HG03159 (cell line): Measurements from ENCODE around the gene USP17L5.
"Not testable (repeated sequence)": the region's sequence is repeated elsewhere in the genome, so short reads cannot be mapped to it uniquely, and the experiment has no call there.

Source experiments
- ATAC-seq: cut with Tn5 transposase; IDR thresholded peaks from one replicate; pipeline ENCODE4 v1.9.1; 2021; ENCODE audit warnings: mild to moderate bottlenecking, moderate library complexity; ENCODE audit not compliant: unreplicated experiment

Gene USP17L5, protein sequence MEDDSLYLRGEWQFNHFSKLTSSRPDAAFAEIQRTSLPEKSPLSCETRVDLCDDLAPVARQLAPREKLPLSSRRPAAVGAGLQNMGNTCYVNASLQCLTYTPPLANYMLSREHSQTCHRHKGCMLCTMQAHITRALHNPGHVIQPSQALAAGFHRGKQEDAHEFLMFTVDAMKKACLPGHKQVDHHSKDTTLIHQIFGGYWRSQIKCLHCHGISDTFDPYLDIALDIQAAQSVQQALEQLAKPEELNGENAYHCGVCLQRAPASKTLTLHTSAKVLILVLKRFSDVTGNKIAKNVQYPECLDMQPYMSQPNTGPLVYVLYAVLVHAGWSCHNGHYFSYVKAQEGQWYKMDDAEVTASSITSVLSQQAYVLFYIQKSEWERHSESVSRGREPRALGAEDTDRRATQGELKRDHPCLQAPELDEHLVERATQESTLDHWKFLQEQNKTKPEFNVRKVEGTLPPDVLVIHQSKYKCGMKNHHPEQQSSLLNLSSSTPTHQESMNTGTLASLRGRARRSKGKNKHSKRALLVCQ

DNA sequence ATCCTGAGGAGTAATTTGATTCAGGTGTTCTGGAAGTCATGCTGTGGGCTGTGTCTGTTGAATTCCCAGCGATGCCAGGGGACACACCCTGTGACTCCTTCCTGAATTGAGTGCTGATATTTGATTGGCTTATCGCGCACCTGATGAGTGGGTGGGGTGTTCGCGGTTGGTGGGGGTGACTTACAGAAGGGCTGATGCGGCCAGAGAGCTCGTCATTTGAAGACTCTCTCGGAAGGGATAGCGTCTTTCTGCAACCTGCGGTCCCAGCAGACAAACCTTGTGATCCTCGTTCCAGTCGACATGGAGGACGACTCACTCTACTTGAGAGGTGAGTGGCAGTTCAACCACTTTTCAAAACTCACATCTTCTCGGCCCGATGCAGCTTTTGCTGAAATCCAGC, at the start of gene USP17L5:
TSS of gene USP17L5 (plus strand) at position 301 of the 400 bp plus-strand sequence. CDS start at position 301, 0 bp downstream.
- ATAC-seq = not testable (repeated sequence)

DNA sequence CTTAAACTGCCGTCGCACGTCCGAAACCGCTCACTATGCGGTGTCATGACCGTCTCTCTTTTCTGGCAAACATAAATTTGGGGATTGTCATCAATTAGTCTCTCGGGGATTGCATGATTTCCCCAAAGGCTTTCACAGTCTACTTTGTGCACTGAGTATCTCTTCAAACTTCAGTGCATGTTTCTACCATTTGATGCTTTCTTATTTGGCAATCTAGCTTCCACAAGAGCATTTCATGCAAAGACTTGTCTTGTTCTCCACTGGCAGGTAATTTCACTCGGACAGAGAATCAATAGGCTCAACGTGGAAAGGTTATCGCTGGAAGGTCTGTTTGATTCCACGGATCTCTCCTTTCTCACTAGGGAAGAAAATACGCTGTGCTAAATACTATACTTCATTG, 15.0 kb upstream of the USP17L5 start:
- ATAC-seq = not testable (repeated sequence)

DNA sequence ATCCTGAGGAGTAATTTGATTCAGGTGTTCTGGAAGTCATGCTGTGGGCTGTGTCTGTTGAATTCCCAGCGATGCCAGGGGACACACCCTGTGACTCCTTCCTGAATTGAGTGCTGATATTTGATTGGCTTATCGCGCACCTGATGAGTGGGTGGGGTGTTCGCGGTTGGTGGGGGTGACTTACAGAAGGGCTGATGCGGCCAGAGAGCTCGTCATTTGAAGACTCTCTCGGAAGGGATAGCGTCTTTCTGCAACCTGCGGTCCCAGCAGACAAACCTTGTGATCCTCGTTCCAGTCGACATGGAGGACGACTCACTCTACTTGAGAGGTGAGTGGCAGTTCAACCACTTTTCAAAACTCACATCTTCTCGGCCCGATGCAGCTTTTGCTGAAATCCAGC, 14.3 kb upstream of the USP17L5 start, which contains the start of gene USP17L24:
TSS of gene USP17L24 (plus strand) at position 301 of the 400 bp plus-strand sequence. CDS start at position 301, 0 bp downstream.
- ATAC-seq = not testable (repeated sequence)

DNA sequence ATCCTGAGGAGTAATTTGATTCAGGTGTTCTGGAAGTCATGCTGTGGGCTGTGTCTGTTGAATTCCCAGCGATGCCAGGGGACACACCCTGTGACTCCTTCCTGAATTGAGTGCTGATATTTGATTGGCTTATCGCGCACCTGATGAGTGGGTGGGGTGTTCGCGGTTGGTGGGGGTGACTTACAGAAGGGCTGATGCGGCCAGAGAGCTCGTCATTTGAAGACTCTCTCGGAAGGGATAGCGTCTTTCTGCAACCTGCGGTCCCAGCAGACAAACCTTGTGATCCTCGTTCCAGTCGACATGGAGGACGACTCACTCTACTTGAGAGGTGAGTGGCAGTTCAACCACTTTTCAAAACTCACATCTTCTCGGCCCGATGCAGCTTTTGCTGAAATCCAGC, 9.6 kb upstream of the USP17L5 start, which contains the start of gene USP17L25:
TSS of gene USP17L25 (plus strand) at position 301 of the 400 bp plus-strand sequence. CDS start at position 301, 0 bp downstream.
- not testable (repeated sequence) for ATAC-seq

DNA sequence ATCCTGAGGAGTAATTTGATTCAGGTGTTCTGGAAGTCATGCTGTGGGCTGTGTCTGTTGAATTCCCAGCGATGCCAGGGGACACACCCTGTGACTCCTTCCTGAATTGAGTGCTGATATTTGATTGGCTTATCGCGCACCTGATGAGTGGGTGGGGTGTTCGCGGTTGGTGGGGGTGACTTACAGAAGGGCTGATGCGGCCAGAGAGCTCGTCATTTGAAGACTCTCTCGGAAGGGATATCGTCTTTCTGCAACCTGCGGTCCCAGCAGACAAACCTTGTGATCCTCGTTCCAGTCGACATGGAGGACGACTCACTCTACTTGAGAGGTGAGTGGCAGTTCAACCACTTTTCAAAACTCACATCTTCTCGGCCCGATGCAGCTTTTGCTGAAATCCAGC, 4.8 kb upstream of the USP17L5 start, which contains the start of gene USP17L26:
TSS of gene USP17L26 (plus strand) at position 301 of the 400 bp plus-strand sequence. CDS start at position 301, 0 bp downstream.
- ATAC-seq = not testable (repeated sequence)

DNA sequence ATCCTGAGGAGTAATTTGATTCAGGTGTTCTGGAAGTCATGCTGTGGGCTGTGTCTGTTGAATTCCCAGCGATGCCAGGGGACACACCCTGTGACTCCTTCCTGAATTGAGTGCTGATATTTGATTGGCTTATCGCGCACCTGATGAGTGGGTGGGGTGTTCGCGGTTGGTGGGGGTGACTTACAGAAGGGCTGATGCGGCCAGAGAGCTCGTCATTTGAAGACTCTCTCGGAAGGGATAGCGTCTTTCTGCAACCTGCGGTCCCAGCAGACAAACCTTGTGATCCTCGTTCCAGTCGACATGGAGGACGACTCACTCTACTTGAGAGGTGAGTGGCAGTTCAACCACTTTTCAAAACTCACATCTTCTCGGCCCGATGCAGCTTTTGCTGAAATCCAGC, 4.6 kb downstream of the USP17L5 start, which contains the start of gene USP17L27:
TSS of gene USP17L27 (plus strand) at position 301 of the 400 bp plus-strand sequence. CDS start at position 301, 0 bp downstream.
- not testable (repeated sequence) for ATAC-seq

DNA sequence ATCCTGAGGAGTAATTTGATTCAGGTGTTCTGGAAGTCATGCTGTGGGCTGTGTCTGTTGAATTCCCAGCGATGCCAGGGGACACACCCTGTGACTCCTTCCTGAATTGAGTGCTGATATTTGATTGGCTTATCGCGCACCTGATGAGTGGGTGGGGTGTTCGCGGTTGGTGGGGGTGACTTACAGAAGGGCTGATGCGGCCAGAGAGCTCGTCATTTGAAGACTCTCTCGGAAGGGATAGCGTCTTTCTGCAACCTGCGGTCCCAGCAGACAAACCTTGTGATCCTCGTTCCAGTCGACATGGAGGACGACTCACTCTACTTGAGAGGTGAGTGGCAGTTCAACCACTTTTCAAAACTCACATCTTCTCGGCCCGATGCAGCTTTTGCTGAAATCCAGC, 9.4 kb downstream of the USP17L5 start, which contains the start of gene USP17L28:
TSS of gene USP17L28 (plus strand) at position 301 of the 400 bp plus-strand sequence. CDS start at position 301, 0 bp downstream.
- ATAC-seq = not testable (repeated sequence)

DNA sequence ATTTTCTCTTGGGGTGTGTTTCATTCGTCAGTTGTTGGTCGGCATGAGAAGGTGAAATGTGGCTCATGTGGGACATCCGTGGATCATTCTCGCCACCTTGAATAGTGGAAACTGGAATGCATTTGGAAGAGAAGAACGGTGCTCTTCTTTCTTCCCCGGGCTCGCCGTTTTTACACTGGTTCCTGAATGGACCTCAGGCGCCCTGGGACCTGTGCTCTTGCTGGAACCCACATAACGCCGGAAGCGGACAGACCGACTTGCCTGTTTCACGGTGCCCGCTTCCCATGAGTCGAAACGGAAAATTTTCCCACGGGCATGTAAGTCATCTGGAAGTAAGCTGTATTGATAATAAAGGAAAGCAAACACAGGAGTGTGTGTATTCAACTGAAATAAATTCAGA, 11.7 kb downstream of the USP17L5 start:
- ATAC-seq = not testable (repeated sequence)

DNA sequence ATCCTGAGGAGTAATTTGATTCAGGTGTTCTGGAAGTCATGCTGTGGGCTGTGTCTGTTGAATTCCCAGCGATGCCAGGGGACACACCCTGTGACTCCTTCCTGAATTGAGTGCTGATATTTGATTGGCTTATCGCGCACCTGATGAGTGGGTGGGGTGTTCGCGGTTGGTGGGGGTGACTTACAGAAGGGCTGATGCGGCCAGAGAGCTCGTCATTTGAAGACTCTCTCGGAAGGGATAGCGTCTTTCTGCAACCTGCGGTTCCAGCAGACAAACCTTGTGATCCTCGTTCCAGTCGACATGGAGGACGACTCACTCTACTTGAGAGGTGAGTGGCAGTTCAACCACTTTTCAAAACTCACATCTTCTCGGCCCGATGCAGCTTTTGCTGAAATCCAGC, 14.1 kb downstream of the USP17L5 start, which contains the start of gene USP17L29:
TSS of gene USP17L29 (plus strand) at position 301 of the 400 bp plus-strand sequence. CDS start at position 301, 0 bp downstream.
- ATAC-seq = not testable (repeated sequence)

DNA sequence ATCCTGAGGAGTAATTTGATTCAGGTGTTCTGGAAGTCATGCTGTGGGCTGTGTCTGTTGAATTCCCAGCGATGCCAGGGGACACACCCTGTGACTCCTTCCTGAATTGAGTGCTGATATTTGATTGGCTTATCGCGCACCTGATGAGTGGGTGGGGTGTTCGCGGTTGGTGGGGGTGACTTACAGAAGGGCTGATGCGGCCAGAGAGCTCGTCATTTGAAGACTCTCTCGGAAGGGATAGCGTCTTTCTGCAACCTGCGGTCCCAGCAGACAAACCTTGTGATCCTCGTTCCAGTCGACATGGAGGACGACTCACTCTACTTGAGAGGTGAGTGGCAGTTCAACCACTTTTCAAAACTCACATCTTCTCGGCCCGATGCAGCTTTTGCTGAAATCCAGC, 23.6 kb downstream of the USP17L5 start, which contains the start of gene USP17L30:
TSS of gene USP17L30 (plus strand) at position 301 of the 400 bp plus-strand sequence. CDS start at position 301, 0 bp downstream.
- ATAC-seq = not testable (repeated sequence)

DNA sequence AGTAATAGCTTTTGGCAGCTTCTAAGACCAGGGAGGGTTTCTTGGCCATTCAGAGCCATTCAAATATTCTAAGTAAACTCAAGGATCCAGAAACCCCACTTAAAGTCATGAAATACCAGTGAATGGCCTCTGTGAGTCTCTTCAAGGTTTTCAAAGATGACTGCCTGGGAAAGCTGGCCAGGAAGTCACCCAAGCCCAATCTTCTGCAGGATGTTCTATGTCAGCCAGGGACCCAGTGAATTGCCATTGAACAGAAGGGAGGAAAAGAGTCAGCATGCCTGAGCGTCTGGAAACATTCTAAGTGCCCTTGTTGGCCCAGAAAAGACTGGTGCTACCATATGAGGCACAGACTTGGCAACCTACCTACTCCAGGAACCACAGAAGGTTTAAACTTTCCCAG, 40.7 kb downstream of the USP17L5 start:
- ATAC-seq = not testable (repeated sequence)

DNA sequence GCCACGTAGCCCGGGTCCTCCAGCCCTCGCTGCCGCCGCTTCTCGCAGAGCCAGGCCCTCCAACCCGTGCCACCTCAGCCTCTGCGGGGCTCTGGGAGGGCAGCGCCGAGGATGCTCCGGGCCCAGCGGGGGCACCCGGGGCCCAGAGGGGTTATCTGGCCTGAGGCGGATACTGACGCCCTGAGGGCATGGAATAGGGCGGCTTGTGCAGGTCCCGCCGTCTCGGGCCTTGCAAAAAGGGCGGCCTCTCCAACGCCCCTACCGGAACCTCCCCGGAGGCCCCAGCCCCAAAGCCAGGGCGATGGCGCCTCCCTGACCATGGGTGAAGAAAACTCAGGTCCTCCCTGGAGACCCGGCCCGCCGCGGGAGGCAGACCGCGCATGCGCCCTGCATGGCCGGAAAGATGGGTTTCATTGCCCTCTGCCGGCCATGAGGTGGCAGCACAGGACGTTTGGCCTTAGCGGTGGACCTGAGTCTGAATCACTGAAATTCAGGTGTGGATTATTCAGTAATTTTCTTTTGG, 41.9 kb downstream of the USP17L5 start:
- not testable (repeated sequence) for ATAC-seq

DNA sequence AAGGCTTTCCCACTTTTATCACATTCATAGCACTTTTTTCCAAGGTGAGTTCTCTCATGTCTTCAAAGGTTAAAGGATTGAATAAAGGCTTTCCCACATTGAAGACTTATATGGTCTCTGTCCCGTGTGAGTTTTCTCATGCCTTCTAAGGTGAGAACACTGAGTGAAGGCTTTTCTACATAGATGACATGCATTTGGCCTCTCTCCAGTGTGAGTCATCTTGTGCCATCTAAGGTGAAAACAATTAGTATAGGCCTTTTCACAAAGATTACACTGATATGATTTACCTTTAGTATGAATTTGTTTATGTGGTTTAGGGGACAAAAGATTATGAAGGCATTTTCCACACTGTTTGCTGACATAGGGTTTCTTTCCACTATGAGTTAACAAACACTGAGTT, 44.9 kb downstream of the USP17L5 start:
- no peak for ATAC-seq

DNA sequence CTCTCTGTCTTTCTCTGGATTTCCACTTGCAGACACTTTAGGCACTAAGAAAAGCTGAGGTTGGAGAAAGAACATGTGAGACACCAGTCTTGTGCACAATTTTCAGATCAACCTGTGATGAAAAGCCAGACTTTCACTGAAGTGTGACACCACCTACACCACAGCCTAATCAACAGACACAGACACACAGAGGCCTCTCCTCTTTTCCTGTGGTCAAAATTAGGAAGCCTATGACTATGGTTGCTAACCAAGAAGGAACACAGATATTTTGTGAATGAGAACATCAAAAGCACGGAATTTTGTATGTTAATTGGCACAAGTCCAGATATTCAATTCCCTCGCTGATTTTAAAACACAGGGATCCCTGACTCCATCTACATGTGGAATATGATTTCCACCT, 49.8 kb downstream of the USP17L5 start:
- ATAC-seq = not testable (repeated sequence)
